DOHH2 (cell line): ENCODE measurements around the gene VWA5B1.

Experiments used
- EZH2phosphoT487 ChIP-seq: fragments of 200-600 bp; sonication (generic); IDR thresholded peaks from 2 replicates; pipeline ENCODE4 v1.6.1; 2017; ENCODE audit warnings: borderline replicate concordance, mild to moderate bottlenecking, antibody characterized with exemption, low read length, moderate library complexity, mixed read lengths
- TF ChIP-seq, protein P1 (sequence below): fragments of 200-600 bp; sonication (generic); IDR thresholded peaks from one replicate; pipeline ENCODE4 v1.5.1; 2014; ENCODE audit warnings: antibody characterized with exemption, mild to moderate bottlenecking, low read depth, low read length; ENCODE audit not compliant: poor library complexity, severe bottlenecking

DNA sequence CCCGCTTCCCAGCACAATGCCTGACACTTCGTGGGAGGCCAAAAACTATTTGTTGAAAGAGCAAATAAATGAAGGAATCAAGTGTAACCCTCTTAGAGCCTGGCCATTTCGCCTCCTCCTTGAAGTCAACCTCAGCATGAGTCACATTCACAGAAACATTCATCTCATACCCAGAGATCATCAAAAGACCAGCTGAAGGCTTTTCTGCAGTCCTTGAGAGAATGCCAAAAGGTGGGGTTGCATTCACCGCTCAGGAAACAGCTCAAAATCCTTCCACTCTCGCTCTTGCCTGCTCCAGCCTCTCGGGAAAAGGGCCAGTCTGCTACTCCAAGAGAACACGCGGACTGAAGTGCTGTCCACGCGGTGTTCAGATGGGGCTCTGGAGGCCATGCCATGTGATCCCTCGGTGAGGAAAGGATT, 90.0 kb downstream of the VWA5B1 start:
- TF ChIP-seq, protein P1, sequence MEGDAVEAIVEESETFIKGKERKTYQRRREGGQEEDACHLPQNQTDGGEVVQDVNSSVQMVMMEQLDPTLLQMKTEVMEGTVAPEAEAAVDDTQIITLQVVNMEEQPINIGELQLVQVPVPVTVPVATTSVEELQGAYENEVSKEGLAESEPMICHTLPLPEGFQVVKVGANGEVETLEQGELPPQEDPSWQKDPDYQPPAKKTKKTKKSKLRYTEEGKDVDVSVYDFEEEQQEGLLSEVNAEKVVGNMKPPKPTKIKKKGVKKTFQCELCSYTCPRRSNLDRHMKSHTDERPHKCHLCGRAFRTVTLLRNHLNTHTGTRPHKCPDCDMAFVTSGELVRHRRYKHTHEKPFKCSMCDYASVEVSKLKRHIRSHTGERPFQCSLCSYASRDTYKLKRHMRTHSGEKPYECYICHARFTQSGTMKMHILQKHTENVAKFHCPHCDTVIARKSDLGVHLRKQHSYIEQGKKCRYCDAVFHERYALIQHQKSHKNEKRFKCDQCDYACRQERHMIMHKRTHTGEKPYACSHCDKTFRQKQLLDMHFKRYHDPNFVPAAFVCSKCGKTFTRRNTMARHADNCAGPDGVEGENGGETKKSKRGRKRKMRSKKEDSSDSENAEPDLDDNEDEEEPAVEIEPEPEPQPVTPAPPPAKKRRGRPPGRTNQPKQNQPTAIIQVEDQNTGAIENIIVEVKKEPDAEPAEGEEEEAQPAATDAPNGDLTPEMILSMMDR, result no peak
- no peak for TF ChIP-seq EZH2phosphoT487
